GM21360 (cell line): ENCODE measurements around the gene ELP4.
A peak's percentile ranks its signal among the peaks of the same experiment; 100 is the strongest.
"Not testable (repeated sequence)": the region's sequence is repeated elsewhere in the genome, so short reads cannot be mapped to it uniquely, and the experiment has no call there.

Experiments
- ATAC-seq: cut with Tn5 transposase; IDR thresholded peaks from one replicate; pipeline ENCODE4 v1.9.1; 2021; ENCODE audit warnings: mild to moderate bottlenecking, moderate library complexity; ENCODE audit not compliant: unreplicated experiment

The ELP4 gene

DNA sequence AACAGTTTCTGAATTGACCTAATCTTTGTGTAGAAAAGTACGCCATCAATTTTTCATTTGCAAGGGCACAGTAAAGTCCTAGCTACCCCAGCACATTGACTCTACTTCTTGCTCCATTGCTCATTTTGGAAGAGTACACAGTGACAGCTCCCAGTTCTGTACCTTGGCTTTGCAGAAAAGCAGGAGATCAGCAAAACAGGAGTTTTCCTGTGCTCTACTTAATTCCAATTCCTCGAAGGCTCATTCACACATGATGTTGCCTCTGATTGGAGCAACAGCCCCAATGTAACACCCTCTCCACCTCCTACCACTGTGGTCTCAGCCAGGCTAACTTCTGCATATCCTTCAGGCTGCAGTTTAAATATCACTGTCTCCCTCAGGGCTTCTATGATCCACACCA, 182.9 kb downstream of the ELP4 start:
- ATAC-seq = no peak

DNA sequence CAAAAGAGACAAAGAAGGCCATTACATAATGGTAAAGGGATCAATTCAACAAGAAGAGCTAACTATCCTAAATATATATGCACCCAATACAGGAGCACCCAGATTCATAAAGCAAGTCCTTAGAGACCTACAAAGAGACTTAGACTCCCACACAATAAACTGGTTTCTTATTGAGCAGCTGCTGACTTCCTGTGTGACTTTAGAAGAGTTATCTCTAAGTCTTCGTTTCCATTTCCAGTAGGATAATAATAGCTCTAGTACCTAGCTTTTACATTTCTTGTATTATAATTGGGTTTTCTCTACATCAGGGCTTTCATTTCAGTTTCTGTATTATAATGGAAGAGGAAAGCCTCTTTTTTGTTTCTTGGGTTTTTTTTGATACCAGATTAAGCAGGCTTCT, 187.5 kb downstream of the ELP4 start:
- peak; percentile 99 for ATAC-seq

DNA sequence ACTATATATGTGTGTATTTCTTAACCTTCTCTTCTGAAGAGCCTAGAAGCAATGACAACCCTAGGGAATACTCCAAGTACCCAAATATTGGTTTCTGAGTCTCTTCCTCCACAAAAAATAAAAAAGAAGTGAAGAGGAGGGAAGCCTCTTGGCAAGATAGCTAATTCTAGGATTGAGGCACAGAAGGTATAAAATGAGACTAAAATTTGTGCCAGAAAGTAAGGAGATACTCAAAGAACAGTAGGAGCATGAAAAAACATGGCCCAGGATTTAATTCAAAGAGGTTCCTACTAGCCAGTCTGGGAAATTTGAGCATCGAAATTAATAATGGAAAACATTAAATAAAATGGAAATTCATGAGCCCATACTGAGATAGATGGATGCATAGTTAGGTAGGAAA, 189.5 kb downstream of the ELP4 start:
- ATAC-seq = no peak

DNA sequence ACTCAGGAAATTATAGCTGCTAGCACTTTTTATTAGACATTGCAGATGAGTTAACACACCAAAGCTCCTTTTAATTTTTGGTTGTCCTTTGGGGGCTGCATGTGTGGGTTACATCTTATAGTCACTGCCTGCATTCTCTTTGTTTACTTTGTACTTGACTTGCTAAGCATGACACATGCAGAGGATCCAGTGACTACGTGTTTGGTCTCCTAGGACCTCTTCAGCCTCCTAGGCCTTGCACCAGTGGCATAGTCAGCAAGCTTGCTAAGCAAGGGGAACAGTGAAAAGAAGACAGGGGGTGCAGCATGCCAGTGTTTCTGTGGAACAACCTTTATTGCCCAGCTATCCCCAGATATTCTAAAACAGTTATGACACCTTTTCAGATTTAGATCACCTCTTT, 193.4 kb downstream of the ELP4 start:
- ATAC-seq = no peak

DNA sequence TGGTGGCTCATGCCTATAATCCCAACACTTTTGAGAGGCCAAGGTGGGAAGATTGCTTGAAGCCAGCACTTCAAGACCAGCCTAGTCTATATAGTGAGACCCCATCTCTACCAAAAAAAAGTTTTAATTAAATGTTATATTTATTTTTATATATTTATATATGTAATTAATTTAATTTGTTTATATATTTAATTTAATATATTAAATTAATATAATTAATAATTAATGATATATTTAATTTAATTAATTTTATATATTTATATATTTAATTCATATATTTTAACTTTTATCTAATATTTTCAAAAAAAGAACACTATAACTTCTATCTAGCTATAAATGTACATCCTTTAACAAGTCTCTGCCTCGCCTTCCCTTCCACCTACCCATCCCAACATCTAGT, 196.8 kb downstream of the ELP4 start:
- no peak for ATAC-seq

DNA sequence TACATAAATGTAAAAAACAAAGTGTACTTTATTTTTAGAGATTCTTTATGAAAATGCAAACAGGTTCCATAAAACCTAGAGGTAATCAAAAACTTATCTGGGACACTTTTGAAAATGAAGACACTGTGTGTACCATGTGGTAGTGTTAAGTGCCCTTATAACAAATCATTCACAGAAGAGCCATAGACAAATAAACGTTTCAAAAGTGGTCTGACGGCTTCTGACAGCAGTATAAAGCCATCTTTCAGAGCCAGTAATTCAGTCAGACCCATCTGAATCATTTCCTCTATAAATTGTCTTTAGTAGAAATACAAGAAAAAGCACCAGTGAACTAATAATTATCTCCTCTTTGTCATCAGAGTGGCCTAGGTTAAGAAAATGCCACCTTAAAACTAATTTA, 201.6 kb downstream of the ELP4 start:
- no peak for ATAC-seq

DNA sequence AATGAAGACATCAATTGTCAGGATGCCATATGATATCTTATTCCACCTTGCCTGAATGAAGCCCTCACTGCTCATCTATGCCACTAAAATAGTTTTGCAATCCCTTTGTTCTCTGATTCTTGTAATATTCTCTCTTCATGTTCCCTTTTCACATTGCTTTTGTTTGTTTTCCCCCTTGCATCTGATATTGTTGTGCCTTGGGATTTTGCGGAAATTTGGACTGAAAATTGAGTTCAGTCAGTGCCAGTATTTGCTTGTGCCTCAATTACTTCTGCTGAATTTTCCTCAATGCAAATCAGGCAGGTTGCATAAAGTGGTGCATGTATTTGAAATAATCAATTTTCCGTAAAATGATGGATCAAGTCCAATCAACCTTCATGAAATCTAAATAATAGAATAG, 203.3 kb downstream of the ELP4 start:
- no peak for ATAC-seq

DNA sequence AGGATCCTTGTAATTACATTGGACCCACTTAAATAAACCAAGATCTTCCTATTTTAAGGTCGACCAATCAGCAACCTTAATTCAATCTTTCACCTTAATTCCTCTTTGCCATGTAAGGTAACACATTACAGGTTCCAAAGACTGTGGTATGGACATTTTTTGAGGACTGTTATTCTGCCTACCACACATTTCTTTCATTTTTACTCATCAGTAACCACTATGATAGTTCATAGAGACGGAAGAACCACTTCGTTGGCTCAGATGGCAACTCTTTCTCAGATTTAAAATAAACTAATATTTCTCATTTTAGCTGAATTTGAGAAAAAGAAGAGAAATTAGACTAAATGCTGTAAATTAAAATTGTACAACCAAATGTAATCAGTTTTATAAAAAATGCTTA, 205.3 kb downstream of the ELP4 start:
- no peak for ATAC-seq

DNA sequence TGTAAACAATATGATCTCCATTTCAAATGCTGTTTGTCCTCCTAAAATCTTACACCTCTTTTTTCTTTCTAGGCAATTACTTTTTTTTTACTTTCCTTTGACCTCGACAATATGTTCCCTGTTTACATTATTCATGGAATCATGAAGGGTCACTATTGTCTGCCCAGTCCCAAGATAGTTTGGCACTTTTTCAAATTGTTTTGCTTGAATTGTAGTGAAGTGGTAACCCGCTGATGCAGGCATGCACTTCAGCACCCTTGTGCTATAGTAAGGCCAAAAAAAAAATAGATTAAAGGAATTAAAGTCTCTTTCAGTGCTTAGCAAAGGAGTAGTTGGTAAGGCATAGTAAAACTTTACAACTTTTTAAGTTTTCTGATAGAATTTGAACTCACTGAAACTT, 210.7 kb downstream of the ELP4 start:
- ATAC-seq = no peak

DNA sequence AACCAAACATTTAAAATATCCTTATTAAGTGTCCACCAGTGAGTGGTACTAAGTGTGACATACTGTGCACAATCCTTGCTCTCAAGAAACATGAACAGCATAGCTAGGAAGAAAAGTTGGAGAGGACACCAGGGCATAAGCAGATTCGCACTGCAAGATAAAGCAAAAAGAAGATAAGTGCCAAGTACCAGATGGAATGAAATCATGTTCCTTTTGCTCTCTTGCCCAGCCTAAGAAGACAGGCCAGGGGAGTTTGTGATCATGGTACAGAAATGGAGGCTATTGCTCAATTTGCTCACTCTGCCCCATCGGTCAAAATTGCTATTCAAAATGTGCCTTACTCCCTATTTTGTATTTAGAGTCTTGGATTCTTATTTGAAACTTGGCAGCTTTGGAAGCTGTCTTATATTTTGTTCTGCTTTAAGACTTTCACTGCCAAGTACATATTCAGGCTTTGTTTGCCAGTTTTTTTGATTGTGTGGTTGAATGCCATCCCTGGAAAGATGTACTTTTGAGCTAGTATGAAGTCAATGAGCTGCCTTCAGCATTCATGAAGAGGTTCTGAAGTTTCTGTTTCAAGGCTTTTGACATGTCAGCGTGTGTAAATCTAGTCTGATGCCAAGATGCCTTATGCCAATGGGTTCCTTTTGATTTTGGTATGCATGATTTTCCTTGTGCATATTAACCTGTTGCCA, 211.3 kb downstream of the ELP4 start:
- no peak for ATAC-seq

DNA sequence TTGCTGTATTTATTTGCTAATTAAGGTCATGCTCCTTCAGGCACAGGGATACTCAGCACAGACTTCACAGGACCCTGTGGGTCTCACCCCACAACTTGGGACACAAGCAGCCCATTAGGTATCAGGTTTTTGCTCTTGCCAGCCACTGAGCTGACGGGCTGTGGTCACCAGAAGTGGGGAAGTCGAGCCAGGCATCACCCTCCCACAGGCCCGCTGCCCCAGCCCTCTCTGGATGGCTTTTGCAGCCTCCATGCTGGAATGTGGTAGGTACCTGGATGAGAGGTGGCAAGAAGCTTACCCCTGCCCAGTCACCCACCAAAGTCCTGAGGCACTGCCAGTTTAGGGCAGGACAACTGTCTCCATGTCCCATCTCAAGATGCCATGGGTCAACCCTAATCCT, 213.2 kb downstream of the ELP4 start:
- ATAC-seq = no peak

DNA sequence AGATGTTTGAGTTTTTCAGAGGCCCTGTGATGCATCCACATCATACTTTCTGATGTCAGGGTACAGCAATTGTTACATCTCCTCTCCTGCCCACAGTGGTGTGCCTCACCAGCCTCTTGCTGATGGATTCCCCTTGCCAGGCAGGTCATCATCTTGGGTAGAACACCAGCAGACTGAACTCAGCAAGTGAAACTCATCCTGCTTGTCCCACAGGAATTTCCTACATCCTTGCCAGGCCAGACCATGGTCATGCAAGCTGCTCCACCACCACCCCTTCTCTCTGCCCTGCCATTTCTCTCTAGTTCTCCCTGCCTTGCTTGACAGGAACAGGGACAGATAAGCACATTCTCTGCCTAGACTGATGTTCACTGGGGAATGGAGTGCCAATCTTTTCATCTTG, 215.6 kb downstream of the ELP4 start:
- no peak for ATAC-seq

DNA sequence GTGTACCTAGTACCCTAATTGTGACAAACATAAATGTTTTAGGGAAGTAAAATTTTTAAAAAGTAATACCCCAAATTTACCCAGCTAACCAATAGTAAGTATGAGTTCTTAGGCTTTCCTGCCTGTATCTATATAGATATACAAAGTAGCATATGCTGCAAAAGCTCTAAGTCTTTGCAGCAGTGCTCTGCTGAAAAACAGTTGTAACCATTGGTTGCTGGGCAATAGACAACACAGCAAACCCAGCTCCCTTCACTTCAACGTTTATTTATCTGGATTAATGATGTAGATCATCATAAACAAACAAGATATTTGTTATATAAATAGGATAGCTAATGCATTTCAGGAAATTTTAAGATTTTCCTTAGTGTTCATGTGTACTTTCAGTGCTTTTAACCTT, 218.9 kb downstream of the ELP4 start:
- ATAC-seq = no peak

DNA sequence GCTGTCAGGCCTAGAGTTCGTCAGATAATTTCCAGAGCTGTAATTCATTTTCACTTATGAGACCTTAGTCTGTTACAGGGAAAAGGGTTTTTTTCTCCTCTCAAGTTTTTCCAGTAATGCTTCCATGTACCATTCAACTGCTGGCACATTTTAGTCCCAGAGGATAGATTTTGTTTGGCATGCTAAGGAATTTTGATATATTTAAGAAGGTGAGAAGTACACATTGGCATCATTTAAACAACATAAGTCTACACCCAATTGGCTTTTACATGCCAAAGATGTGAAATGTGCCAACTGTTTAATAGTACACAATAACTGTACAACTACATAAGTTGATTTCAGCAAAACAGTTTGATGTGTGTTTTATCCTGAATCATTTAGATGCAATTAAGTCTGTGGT, 230.6 kb downstream of the ELP4 start:
- ATAC-seq = no peak

DNA sequence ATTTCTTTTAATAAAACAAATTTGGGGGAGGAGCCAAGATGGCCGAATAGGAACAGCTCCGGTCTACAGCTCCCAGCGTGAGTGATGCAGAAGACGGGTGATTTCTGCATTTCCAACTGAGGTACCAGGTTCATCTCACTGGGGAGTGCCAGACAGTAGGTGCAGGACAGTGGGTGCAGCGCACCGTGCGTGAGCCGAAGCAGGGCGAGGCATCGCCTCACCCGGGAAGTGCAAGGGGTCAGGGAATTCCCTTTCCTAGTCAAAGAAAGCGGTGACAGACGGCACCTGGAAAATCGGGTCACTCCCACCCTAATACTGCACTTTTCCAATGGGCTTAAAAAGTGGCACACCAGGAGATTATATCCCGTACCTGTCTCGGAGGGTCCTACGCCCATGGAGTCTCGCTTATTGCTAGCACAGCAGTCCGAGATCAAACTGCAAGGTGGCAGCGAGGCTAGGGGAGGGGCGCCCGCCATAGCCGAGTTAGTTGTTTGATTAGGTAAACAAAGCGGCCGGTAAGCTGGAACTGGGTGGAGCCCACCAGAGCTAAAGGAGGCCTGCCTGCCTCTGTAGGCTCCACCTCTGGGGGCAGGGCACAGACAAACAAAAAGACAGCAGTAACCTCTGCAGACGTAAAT, 231.3 kb downstream of the ELP4 start:
- not testable (repeated sequence) for ATAC-seq

DNA sequence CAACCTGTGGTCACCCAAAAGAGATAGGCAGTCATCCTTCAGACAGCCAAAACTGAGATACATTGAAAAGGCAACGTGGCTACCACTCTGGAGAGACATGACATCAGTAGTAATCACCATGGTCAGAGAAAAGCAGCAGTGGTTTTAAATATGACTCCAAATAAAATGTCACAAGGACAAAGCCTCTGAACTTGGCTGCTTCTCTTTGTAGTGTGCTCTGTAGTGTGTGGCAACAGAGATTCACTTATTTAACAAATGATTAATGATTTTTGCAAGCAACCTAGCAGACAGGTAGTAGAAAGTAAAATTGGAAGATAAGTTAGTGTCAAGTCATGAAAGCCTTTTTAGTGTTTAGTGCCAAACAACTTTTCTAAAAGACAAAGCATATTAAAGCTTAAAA, 238.0 kb downstream of the ELP4 start:
- no peak for ATAC-seq

DNA sequence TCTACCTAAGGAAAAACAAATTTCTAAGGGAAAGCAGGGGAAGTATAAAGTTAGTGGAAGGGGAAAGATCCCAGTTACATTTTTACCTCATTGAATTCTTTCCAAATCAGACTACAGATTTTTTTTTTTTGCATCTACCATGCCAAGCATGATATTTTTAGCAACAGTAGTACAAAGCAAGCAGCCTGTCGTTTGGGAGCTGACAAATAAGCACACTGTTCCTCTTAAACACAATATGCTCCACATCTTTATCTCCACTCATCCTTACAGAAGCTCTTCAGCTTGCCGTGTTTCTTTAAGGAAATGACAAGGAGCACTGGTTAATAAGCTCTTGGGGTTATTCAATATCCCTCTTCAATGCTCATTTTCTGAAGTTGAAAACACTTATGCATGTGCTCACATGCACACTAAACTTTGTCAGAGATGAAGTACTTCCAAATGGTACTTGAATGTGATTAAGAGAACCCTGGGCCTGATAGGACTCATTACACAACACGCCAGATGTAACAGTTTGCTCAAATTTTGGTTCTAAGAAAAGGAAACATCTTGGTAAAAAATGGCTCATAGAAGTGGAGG, 247.8 kb downstream of the ELP4 start:
- ATAC-seq = no peak

DNA sequence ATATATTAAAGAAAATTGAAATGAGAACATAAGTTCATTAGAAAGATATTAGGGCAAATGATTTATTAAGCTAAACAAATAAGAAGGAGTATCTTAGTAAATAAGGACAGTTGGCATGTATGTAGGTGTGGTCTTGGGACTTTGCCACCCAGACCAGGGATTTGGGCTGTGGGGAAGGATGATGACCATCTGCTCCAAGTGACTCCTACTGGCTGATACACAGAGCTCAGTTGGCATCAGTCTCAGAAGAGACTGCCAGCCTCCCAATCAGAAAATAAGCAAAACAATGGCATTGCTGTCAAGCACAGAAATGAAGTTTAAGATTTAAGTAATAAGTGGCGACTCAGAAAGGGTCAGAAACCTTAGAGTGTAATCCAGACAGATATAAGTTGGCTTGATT, 252.1 kb downstream of the ELP4 start:
- no peak for ATAC-seq

DNA sequence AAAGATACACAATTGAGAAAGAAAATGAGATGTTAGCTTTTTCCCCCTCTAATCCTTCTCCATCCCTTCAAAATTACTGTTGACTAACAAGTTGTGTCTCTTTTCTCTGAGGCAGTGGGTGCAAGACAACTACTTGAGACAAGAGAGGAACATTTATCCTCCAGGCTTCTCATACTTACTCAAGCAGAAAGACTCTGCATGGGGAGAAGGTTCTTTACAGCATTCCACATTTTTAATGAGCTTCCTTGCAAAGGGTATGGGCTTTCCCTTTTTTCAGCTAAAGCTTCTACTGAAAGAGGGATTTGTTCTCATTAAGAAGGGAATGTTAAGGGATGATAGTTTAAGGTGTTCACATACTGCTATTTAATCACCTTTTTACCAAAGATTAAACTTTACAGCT, 253.7 kb downstream of the ELP4 start:
- ATAC-seq = no peak

DNA sequence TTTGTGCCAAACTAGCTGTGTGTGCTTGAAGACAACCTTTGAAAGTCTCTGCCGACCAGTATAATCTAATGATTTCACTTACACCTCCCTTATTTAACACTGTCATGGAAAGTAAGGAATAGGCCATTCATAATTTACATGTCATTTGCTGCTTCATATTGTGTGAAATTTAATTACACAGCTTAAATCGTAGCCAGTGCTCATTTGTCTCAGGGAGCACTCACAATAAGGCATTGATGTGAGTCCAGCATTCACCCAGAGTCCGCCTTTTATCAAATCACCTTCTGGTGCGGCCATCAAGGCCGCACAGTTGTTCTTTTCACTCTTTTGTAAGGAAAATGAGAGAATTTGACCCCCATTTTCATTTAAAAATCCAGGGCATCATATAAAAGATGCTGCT, 254.7 kb downstream of the ELP4 start:
- no peak for ATAC-seq

DNA sequence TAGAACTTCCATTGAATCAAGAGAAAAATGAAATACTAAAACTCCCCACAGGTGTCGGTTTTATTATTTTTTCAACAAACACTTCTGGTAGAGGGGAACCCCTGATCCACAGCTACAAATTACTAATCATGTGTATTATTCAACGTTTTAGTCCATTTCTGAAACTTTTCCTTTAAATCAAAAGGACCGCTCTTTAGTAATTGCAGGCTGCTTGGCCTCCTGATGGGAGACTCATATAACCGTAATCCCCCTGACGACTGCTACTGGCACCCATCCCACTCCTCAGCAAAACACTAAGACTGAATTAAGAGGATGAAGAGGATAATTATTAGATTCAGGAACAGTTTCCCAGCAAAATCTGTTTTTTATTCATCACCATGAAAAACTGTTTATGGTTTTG, 255.2 kb downstream of the ELP4 start:
- ATAC-seq = no peak

DNA sequence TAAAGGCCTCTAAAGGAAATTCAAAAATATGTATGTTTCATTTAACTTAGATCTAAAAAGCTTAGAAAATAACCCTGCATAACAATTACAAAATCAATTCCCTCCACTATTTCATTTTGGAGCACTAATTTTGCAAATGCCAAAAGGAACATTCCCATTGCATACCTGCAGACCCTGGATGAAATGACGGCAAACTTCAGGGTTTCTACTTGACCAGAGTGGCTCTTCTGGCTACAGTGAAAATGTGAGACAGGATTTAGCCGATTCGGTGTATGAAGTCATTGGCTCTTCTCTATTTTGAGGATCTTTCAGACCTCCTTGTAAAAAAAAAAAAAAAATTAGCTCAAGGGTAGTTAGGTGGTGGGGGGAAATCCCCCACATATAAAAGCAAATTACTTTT, 257.5 kb downstream of the ELP4 start:
- ATAC-seq = no peak

DNA sequence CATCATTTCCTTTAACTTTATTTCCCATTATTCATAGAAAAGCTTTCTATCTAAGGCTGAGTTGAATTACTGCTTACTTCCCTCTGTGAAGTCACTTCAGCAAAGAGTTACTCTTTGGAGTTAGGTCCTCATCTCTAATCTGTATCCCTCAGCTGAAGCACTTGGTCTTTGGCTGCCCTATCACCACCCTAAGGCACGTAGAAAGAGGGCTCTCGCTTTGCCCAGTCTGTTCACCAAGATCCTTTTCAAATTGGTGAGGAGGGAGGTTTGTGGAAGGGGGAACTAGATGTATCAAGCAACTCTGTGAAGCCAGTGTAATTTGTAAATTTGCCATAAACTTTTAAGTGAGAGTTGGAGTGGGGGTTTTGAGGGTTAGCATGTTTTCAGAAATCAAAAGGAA, 258.1 kb downstream of the ELP4 start:
- no peak for ATAC-seq
